HG03039 (cell line): Measurements from ENCODE around the gene CCBE1.
"Not testable (repeated sequence)": the region's sequence is repeated elsewhere in the genome, so short reads cannot be mapped to it uniquely, and the experiment has no call there.

Experiments used
- ATAC-seq: cut with Tn5 transposase; IDR thresholded peaks from one replicate; pipeline ENCODE4 v1.9.1; 2021; ENCODE audit warnings: mild to moderate bottlenecking, moderate library complexity; ENCODE audit not compliant: unreplicated experiment

The CCBE1 gene

DNA sequence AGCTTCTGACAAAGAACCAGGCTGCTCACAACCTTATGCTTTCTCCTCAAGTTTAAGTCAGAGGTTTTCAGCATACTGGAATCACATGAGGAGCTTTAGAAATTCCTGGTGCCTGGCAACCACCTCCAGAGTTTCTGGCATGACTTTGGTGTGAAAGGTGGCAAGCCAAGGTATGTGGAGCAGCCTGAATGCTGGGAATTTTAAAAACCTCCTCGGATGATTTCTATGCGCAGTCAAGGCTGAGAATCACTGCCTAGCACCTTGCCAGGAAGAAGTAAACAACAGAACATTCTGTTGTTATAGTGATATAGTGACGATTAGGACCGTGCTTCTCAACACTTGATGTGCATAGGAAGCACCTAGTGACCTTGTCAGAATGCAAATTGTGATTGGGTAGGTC lies 11.7 kb downstream of the CCBE1 start:
- ATAC-seq: no peak

DNA sequence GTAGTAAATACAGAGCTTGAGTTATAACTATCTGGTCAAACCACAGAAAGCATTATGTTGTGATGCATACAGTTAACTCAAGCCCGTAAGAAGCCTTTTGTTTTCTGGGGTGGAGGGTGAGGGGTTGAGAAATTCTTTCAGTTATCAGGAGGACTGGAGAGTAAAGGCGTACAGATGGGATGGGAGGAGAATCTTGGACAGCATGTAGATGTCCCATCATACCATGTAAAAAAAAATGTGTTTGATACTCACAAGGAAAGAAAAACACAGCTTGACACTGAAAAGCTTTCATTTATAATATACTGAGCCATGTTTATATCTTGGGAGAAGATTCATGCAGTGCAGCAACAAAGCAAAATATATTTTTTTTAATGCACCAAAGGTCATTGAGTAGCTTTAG lies 12.4 kb downstream of the CCBE1 start:
- no peak for ATAC-seq

DNA sequence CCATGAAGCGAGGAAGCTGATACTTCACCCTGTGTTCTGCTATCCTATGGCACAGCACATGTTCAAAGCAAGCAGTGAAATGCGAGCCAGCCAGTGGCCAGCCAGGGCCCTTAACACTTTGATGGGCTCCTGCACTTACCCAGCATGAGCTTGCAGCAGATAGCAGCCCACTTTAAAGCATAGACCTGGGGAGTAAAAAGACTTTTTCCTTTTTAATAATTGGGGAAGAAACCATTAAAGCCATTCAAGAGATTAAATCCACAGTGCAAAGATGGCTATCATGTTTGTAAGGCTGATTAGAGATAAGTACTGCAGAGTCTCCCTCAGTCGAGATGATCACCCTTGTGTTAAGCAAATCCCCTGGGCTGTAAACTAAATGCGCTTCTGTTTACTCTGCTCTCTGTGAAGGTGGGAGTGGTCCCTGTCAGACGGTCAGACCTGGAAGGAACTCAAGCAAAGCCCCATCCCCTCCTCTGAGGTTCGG lies 15.7 kb downstream of the CCBE1 start:
- ATAC-seq: no peak

GRCh38 chr18:59681051-59681450 lies 16.2 kb downstream of the CCBE1 start:
- no peak for ATAC-seq

- no peak for ATAC-seq
Observed at GRCh38 chr18:59675346-59675745, 21.9 kb downstream of the CCBE1 start.

DNA sequence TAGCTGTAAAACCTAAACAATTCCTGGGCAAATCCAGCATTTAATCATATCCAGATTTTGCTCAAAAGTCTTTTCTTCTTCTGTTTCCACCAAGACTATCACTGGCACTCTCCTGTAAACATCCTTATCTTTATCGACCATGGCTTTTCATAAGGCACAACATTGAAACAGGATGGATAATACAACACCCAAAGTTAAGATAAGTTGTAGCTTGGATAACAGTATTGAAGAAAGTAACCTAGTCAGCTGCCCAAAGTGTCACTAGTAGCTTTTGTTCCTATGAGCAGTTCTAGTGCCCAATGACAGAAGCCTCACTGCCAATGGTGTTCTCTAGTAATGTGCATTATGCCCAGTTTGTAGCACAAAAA lies 22.3 kb downstream of the CCBE1 start:
- no peak for ATAC-seq

DNA sequence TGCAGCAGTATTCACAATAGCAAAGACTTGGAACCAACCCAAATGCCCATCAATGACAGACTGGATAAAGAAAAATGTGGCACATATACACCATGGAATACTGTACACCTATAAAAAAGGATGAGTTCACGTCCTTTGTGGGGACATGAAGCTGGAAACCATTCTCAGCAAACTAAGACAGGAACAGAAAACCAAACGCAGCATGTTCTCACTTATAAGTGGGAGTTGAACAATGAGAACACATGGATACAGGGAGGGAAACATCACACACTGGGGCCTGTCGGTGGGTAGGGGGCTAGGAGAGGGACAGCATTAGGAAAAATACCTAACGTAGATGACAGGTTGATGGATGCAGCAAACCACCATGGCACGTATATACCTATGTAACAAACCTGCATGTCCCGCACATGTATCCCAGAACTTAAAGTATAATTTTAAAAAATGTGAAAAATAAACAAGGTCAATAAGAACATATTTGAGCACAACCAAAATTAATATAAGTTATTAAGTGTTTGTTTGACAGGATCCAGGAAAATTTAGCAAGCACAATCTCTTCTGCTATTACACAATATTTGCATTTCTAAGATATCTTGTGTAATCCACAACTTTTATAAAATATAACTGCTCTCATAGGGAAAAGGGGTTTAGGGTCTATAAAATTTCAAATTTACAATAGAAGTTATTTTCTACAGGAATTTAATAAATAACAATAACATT lies 22.9 kb downstream of the CCBE1 start:
- ATAC-seq: no peak

GRCh38 chr18:59672235-59672711 lies 24.9 kb downstream of the CCBE1 start:
- ATAC-seq: no peak

- no peak for ATAC-seq
Observed at GRCh38 chr18:59671551-59671950, 25.7 kb downstream of the CCBE1 start.

DNA sequence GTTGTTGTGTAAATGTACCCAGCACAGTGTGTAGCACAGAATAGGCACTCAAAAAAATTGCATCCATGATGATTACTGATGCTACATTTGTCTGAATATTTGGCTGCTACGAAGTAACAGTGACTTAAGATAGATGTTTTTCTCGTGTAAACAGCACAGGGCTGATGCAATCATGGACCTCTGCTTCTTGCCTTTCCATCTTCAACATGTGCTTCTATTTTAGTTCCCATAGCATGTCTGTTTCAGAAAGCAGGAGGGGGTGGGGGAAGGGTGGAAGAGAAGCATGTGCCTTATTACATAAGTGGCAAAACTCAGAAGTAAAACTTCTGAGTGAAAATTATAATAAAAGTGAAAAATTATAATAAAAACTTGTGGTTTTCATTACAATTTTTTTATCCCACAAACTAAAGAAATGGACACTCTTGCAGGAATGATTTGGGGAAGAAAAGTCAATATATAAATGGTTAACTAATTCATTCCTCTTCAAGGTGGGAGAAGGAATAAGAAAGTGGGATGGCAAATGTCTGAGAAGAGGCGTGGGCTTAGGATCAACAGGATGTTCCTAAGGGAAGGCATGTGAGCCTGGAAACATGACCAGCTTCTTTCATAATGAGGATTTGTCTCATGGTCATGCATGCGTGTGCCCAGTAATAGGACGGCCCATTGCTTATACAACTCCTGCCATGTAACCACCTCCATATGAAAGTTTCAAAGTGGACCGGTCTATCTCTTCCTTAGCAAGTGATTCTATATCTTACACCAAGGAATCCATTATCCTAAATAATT lies 27.2 kb downstream of the CCBE1 start:
- no peak for ATAC-seq

GRCh38 chr18:59667488-59667887 lies 29.7 kb downstream of the CCBE1 start:
- no peak for ATAC-seq

GRCh38 chr18:59666007-59666402 lies 31.2 kb downstream of the CCBE1 start:
- ATAC-seq: not testable (repeated sequence)

- no peak for ATAC-seq
Observed at GRCh38 chr18:59665057-59666006, 31.9 kb downstream of the CCBE1 start.

GRCh38 chr18:59664329-59664728 lies 32.9 kb downstream of the CCBE1 start:
- ATAC-seq: no peak

DNA sequence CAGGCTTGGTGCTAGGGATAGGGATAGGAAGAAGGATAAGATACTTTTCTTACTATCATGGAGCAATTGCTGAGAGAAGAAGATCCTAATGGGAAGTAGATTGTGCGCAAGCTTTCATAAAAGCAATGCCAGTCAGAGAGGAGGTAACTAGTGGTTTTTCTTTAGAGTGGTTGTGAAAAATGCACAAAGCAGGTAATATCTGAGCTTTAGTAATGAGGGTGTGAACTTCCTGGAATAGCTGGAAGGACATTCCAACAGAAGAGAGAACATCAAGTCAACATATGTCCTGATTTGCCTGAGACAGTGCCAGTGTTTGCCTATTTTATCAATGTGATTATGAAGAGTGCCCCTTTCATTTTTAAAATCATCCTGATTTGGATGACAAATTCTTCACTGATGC lies 34.1 kb downstream of the CCBE1 start:
- no peak for ATAC-seq

- ATAC-seq: no peak
Observed at GRCh38 chr18:59661891-59662701, 35.1 kb downstream of the CCBE1 start.

GRCh38 chr18:59660786-59661743 lies 36.2 kb downstream of the CCBE1 start:
- no peak for ATAC-seq

GRCh38 chr18:59660366-59660765 lies 36.9 kb downstream of the CCBE1 start:
- ATAC-seq: no peak

DNA sequence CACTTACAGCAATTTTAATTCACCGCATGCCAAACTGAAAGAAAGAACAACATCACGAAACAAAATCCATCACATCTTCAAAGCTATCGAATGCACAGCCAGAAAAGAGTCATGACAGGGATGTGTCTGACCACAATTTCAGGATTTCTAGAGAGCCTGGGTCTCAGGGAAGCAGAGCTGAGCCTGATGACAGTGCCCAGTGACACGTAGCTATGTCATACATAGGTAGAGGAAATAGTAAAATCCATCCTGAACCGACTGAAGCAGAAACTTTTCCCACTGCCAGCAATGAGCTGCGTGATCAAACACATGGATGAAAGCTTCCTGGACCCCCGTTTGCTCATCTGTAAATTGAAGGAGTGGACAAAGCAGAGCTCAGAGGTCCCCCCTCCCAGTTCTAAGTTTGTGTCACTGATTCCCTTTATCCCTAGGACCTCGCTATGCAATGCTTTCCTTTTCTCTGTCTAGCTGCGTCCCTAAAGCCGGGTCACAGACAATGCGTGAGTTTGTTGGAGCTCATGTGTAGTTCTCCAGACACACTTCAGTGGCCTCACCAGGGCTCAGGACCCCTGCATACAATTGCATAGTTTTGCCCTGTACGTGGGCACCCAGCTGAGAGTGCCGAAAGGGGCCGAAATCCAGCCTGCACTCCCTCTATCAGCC lies 37.6 kb downstream of the CCBE1 start:
- ATAC-seq: no peak
